ENCODE data around the gene GPX7. TPM values are rescaled to one million over a fixed set of nuclear protein-coding genes. Genes with fewer than 3 reads are reported as not detected.

Gene GPX7
- total RNA-seq, 1 donor from 2014 or later, result 1.1 TPM

DNA sequence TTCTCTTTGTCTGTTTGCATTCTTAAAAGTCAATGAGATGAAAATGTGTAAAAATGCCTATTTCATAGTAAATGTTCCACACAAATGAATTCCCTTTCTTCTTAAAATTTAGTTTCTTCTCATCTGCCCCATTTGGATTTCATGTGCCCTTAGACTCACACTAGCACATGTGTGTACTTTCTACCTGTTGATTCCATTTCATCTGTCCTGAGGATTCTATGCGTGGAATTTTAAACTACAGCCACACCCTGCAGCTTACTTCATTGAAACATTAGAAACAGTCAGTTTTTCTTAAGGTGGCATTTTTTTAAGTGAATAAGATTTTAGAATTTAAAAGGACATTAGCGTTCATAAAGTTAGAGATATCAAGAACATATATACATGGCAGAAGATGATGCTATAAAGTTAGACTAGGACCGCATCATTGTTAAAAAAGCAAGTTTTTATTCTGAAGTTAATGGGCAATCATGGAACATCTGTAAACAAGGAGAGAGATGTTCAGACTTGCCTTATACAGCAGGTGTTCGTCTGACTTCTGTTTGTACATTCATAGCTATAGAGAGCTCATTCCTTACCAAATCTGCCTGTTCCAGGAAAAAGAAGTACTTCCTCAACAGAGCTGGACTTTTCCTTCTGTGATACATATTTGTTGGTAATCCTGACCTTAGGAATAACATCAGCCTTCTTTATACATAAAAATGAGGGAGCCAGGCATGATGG, 45.4 kb upstream of the GPX7 start:
- DNase-seq (ENCODE audit: low read depth), result peak; percentile 60
- H3K4me3 ChIP-seq (ENCODE audit: low read depth, low read length), result no peak overlapping the region
- FAIRE-seq, result no peak
- TF ChIP-seq CTCF (IDR thresholded peaks at IDR 0.05; ENCODE audit: insufficient read depth, low read length, severe bottlenecking), result no peak
- H3K27me3 ChIP-seq (ENCODE audit: control insufficient read depth, insufficient read depth, low read length), result no peaks in the 10 kb centered on the region
- no peaks in the 10 kb centered on the region for H3K36me3 ChIP-seq (ENCODE audit: control insufficient read depth, insufficient read depth, low read length)

GRCh38 chr1:52558941-52559340, 43.2 kb upstream of the GPX7 start:
- no peaks in the 10 kb centered on the region for H3K36me3 ChIP-seq (ENCODE audit: control insufficient read depth, insufficient read depth, low read length)
- H3K4me3 ChIP-seq (ENCODE audit: low read depth, low read length), result no peak overlapping the region
- H3K27me3 ChIP-seq (ENCODE audit: control insufficient read depth, insufficient read depth, low read length), result no peaks in the 10 kb centered on the region
- DNase-seq (ENCODE audit: low read depth), result no peak
- no peak for FAIRE-seq
- TF ChIP-seq CTCF (IDR thresholded peaks at IDR 0.05; ENCODE audit: insufficient read depth, low read length, severe bottlenecking), result no peak

- FAIRE-seq, result no peak
- H3K27me3 ChIP-seq (ENCODE audit: control insufficient read depth, insufficient read depth, low read length), result no peaks in the 10 kb centered on the region
- no peak overlapping the region for H3K4me3 ChIP-seq (ENCODE audit: low read depth, low read length)
- DNase-seq (ENCODE audit: low read depth), result no peak
- no peak for TF ChIP-seq CTCF (IDR thresholded peaks at IDR 0.05; ENCODE audit: insufficient read depth, low read length, severe bottlenecking)
- no peaks in the 10 kb centered on the region for H3K36me3 ChIP-seq (ENCODE audit: control insufficient read depth, insufficient read depth, low read length)
Measured at GRCh38 chr1:52559875-52560274, 42.3 kb upstream of the GPX7 start.

GRCh38 chr1:52562766-52563165, 39.4 kb upstream of the GPX7 start:
- no peak for FAIRE-seq
- H3K4me3 ChIP-seq (ENCODE audit: low read depth, low read length), result no peak overlapping the region

DNA sequence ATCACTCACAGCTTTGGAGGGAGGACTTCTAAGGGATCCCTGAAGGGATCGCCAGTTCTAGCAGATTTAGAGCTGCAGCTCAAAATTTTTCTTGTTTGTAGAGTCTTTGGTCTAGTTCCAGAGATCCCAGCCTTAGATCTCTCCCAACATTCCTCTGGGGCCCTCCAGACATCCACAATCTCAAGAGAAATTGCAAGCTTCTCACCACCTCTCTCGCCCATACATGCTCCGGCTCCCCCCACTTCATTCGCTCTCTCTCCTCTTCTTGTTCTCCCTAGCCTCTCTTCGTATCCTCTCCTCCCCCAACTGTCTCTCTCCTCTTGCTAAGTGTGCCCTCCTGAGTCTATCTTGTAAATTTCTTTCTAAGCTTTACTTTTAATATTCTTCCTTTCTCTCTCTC, 34.2 kb upstream of the GPX7 start:
- Histone ChIP-seq H3K4me3 (ENCODE audit: low read depth, low read length) (no peak overlapping the region), H3K27me3 (ENCODE audit: control insufficient read depth, insufficient read depth, low read length) (no peaks in the 10 kb centered on the region), H3K36me3 (ENCODE audit: control insufficient read depth, insufficient read depth, low read length) (no peaks in the 10 kb centered on the region)
- no peak for FAIRE-seq
- DNase-seq (ENCODE audit: low read depth), result no peak
- TF ChIP-seq CTCF (IDR thresholded peaks at IDR 0.05; ENCODE audit: insufficient read depth, low read length, severe bottlenecking), result no peak

More at GRCh38 chr1:52562766-52563165, 39.4 kb upstream of the GPX7 start:
- DNase-seq (ENCODE audit: low read depth), result no peak
- Histone ChIP-seq H3K27me3 (ENCODE audit: control insufficient read depth, insufficient read depth, low read length) (no peaks in the 10 kb centered on the region), H3K36me3 (ENCODE audit: control insufficient read depth, insufficient read depth, low read length) (no peaks in the 10 kb centered on the region)
- no peak for TF ChIP-seq CTCF (IDR thresholded peaks at IDR 0.05; ENCODE audit: insufficient read depth, low read length, severe bottlenecking)
